ENCODE measurements around the gene SPOP. TPM values are rescaled to one million over a fixed set of nuclear protein-coding genes. Genes with fewer than 3 reads are reported as not detected.

SPOP gene
- total RNA-seq, 1 experiment from 2014 or later, result 52.3 TPM

- intact Hi-C loops (cut with micrococcal nuclease), result loop anchor here (5.0 kb wide), 1 partner anchor 104 kb away; the partner anchor contains the start of gene SPOP
- Mint-ChIP-seq H3K4me3 (ENCODE audit: unreplicated experiment) (no peak overlapping the region), H3K27me3 (ENCODE audit: insufficient read depth, unreplicated experiment) (peaks cover 35% of the 10 kb centered on the region), H3K36me3 (ENCODE audit: insufficient read depth, unreplicated experiment) (no peaks in the 10 kb centered on the region), H3K4me1 (ENCODE audit: insufficient read depth, unreplicated experiment) (peaks cover 6% of the 10 kb centered on the region), H3K9me3 (ENCODE audit: unreplicated experiment) (no peaks in the 10 kb centered on the region), H3K27ac (ENCODE audit: low read depth, unreplicated experiment) (no peak overlapping the region)
- POLR2A ChIA-PET, result no interaction called here
- TF ChIP-seq CTCF (IDR thresholded peaks at IDR 0.05; ENCODE audit: unreplicated experiment), result no peak
- DNase-seq (ENCODE audit: unreplicated experiment), result no peak
- BruUV-seq (replicated peaks), result no TSS peak
- CTCF ChIA-PET, result interaction anchor here (0.6 to 16.7 kb wide), 3 partner anchors 19 to 134 kb away, joined by 3 to 325 read pairs (median 3); partner anchors contain the start of gene SLC35B1
Observed at GRCh38 chr17:49572806-49573420, 105.0 kb downstream of the SPOP start.

- Mint-ChIP-seq H3K4me1 (ENCODE audit: insufficient read depth, unreplicated experiment) (peaks cover 10% of the 10 kb centered on the region), H3K36me3 (ENCODE audit: insufficient read depth, unreplicated experiment) (no peaks in the 10 kb centered on the region), H3K27ac (ENCODE audit: low read depth, unreplicated experiment) (no peak overlapping the region), H3K27me3 (ENCODE audit: insufficient read depth, unreplicated experiment) (peaks cover 35% of the 10 kb centered on the region), H3K9me3 (ENCODE audit: unreplicated experiment) (no peaks in the 10 kb centered on the region), H3K4me3 (ENCODE audit: unreplicated experiment) (no peak overlapping the region)
- ChIA-PET POLR2A (no interaction called here), CTCF (interaction anchor here (0.6 to 16.7 kb wide), 3 partner anchors 19 to 135 kb away, joined by 3 to 325 read pairs (median 3); partner anchors contain the start of gene SLC35B1)
- no TSS peak for BruUV-seq (replicated peaks)
- no peak for DNase-seq (ENCODE audit: unreplicated experiment)
- no peak for TF ChIP-seq CTCF (IDR thresholded peaks at IDR 0.05; ENCODE audit: unreplicated experiment)
- intact Hi-C loops (cut with micrococcal nuclease), result loop anchor here (5.0 kb wide), 1 partner anchor 105 kb away; the partner anchor contains the start of gene SPOP
Observed at GRCh38 chr17:49572226-49572625, 105.7 kb downstream of the SPOP start.

GRCh38 chr17:49571764-49572163 is 106.1 kb downstream of the SPOP start:
- BruUV-seq (replicated peaks), result no TSS peak
- CTCF ChIA-PET, result interaction anchor here (1.0 to 16.7 kb wide), 3 partner anchors 16 to 126 kb away, joined by 4 to 325 read pairs (median 4); no protein-coding TSS in a partner anchor
- DNase-seq (ENCODE audit: unreplicated experiment), result no peak
- POLR2A ChIA-PET, result interaction anchor here (1.0 kb wide), 1 partner anchor 133 kb away, joined by 3 read pairs; no protein-coding TSS in a partner anchor
- Mint-ChIP-seq H3K4me1 (ENCODE audit: insufficient read depth, unreplicated experiment) (peaks cover 9% of the 10 kb centered on the region), H3K9me3 (ENCODE audit: unreplicated experiment) (no peaks in the 10 kb centered on the region), H3K36me3 (ENCODE audit: insufficient read depth, unreplicated experiment) (no peaks in the 10 kb centered on the region), H3K27ac (ENCODE audit: low read depth, unreplicated experiment) (no peak overlapping the region), H3K27me3 (ENCODE audit: insufficient read depth, unreplicated experiment) (peaks cover 35% of the 10 kb centered on the region), H3K4me3 (ENCODE audit: unreplicated experiment) (no peak overlapping the region)
- intact Hi-C loops (cut with micrococcal nuclease), result loop anchor here (5.0 kb wide), 1 partner anchor 106 kb away; the partner anchor contains the start of gene SPOP
- no peak for TF ChIP-seq CTCF (IDR thresholded peaks at IDR 0.05; ENCODE audit: unreplicated experiment)

- POLR2A ChIA-PET, result interaction anchor here (0.8 to 1.2 kb wide), 3 partner anchors 114 to 137 kb away, joined by 3 to 6 read pairs (median 3); partner anchors contain the start of gene SLC35B1
- intact Hi-C loops (cut with micrococcal nuclease), result loop anchor here (5.0 kb wide), 1 partner anchor 106 kb away; the partner anchor contains the start of gene SPOP
- CTCF ChIA-PET, result interaction anchor here (0.5 to 16.7 kb wide), 7 partner anchors 10 to 126 kb away, joined by 3 to 325 read pairs (median 4); no protein-coding TSS in a partner anchor
- Mint-ChIP-seq H3K9me3 (ENCODE audit: unreplicated experiment) (no peaks in the 10 kb centered on the region), H3K36me3 (ENCODE audit: insufficient read depth, unreplicated experiment) (no peaks in the 10 kb centered on the region), H3K27ac (ENCODE audit: low read depth, unreplicated experiment) (no peak overlapping the region), H3K4me3 (ENCODE audit: unreplicated experiment) (no peak overlapping the region), H3K4me1 (ENCODE audit: insufficient read depth, unreplicated experiment) (peaks cover 11% of the 10 kb centered on the region), H3K27me3 (ENCODE audit: insufficient read depth, unreplicated experiment) (peaks cover 35% of the 10 kb centered on the region)
- no peak for DNase-seq (ENCODE audit: unreplicated experiment)
- BruUV-seq (replicated peaks), result no TSS peak
- no peak for TF ChIP-seq CTCF (IDR thresholded peaks at IDR 0.05; ENCODE audit: unreplicated experiment)
Observed at GRCh38 chr17:49571283-49571682, 106.6 kb downstream of the SPOP start.
